Chondrocyte (in vitro differentiated cells): ENCODE data around the gene CCR7. TPM values are rescaled to one million over a fixed set of nuclear protein-coding genes. Genes with fewer than 3 reads are reported as not detected.

Experiments used
- DNase-seq: peaks from one replicate; pipeline ENCODE4 v3.0.0; 2021; ENCODE audit warnings: mixed read lengths, low spot score
- H3K27ac Mint-ChIP-seq: one replicate; pipeline ENCODE4 v1.8.0; 2021; ENCODE audit warnings: mild to moderate bottlenecking, moderate library complexity, mixed read lengths; ENCODE audit not compliant: unreplicated experiment
- H3K27me3 Mint-ChIP-seq: 2 replicates; pipeline ENCODE4 v1.8.0; 2021; ENCODE audit warnings: low read depth, mixed read lengths
- H3K36me3 Mint-ChIP-seq: 2 replicates; pipeline ENCODE4 v1.8.0; 2021; ENCODE audit warnings: low read depth, mixed read lengths
- H3K4me1 Mint-ChIP-seq: 2 replicates; pipeline ENCODE4 v1.8.0; 2021; ENCODE audit warnings: low read depth, mild to moderate bottlenecking, mixed read lengths
- H3K4me3 Mint-ChIP-seq: one replicate; pipeline ENCODE4 v1.8.0; 2021; ENCODE audit warnings: mild to moderate bottlenecking, moderate library complexity, mixed read lengths; ENCODE audit not compliant: unreplicated experiment
- H3K9me3 Mint-ChIP-seq: 2 replicates; pipeline ENCODE4 v1.8.0; 2021; ENCODE audit warnings: low read depth, mixed read lengths
- CTCF ChIP-seq: fragments of 200-600 bp; sonication (generic); IDR thresholded peaks from 2 replicates; pipeline ENCODE4 v1.5.0; 2021; ENCODE audit warnings: antibody characterized with exemption, mild to moderate bottlenecking, moderate library complexity
- total RNA-seq: library from RNA; stranded (reverse); gene quantifications from 3 replicates; pipeline ENCODE4 v1.2.1, GENCODE V29; 2021

Gene CCR7
- total RNA-seq, 1 donor from 2014 or later, result not detected

DNA sequence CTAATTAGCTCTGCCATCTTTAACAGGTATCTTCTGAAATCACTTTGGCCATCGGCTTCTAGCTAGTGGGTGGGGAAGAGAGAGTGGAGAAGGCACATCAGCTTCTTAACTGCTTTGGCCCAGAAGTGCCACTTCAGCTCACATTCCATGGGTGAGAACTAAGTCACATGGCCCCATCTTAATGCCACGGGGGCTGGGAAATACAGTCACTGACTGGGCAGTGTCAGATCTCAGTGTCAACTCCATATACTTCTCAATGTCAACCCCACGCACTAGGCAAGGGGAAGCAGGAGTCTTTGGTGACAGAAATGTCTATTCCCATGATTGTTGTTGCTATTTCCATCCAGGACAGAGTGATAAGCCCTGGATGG is 29.4 kb downstream of the CCR7 start:
- peak overlapping the region; percentile 93 for H3K27ac Mint-ChIP-seq
- H3K36me3 Mint-ChIP-seq, result no peaks in the 10 kb centered on the region
- no peaks in the 10 kb centered on the region for H3K27me3 Mint-ChIP-seq
- TF ChIP-seq CTCF, result no peak
- H3K4me3 Mint-ChIP-seq, result peak overlapping the region; percentile 13
- H3K9me3 Mint-ChIP-seq, result no peaks in the 10 kb centered on the region
- no peak for DNase-seq
- H3K4me1 Mint-ChIP-seq, result peaks cover 80% of the 10 kb centered on the region

DNA sequence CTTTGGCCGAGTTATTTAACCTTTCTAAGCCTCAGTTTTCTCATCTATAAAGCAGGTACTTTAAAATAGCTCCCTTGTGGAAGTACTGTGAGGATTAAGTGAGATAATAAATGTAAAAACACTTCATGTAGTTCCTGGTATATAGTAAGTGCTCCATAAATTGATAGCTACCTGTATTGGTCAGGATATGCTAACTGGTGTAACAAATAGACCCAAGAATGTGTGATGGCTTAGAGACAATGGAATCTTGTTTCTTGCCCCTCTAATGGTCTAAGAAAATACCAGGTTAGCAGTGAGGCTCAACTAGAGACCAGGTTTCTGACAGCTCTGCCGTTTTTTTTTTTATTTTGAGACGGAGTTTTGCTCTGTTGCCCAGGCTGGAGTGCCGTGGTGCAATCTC is 29.8 kb downstream of the CCR7 start:
- peak overlapping the region; percentile 93 for H3K27ac Mint-ChIP-seq
- no peaks in the 10 kb centered on the region for H3K27me3 Mint-ChIP-seq
- no peaks in the 10 kb centered on the region for H3K9me3 Mint-ChIP-seq
- DNase-seq, result no peak
- H3K36me3 Mint-ChIP-seq, result no peaks in the 10 kb centered on the region
- H3K4me1 Mint-ChIP-seq, result peaks cover 84% of the 10 kb centered on the region
- H3K4me3 Mint-ChIP-seq, result no peak overlapping the region
- TF ChIP-seq CTCF, result no peak

- Mint-ChIP-seq H3K4me3 (no peak overlapping the region), H3K4me1 (peaks cover 85% of the 10 kb centered on the region), H3K27ac (peak overlapping the region; percentile 85), H3K27me3 (no peaks in the 10 kb centered on the region), H3K36me3 (no peaks in the 10 kb centered on the region), H3K9me3 (no peaks in the 10 kb centered on the region)
- no peak for TF ChIP-seq CTCF
- DNase-seq, result peak; percentile 48
These were observed 30.7 kb downstream of the CCR7 start for GRCh38 chr17:40534371-40535189.

DNA sequence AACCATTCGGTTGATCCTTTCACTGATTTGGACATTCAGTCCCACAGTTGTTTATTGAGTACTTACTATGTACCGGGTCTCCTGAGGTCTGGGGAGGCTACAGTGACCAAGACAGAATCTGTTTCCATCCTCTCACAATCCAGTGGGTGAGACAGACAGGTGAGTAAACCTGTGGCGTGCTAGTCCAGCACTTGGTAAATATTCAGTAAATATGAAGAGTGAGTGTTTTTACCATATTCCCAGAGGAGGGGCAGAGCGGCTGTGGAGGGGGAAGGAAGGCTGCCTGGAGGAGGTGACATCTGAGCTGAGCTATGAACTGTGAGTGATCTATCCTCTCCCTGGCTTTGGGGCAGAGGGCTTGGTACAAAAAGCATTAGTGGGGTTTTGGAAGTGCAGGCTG is 31.4 kb downstream of the CCR7 start:
- Mint-ChIP-seq H3K4me1 (peaks cover 80% of the 10 kb centered on the region), H3K4me3 (no peak overlapping the region)

More for the DNA sequence above, 31.4 kb downstream of the CCR7 start:
- no peaks in the 10 kb centered on the region for H3K9me3 Mint-ChIP-seq
- H3K27ac Mint-ChIP-seq, result peak overlapping the region; percentile 85
- H3K36me3 Mint-ChIP-seq, result no peaks in the 10 kb centered on the region
- TF ChIP-seq CTCF, result no peak
- no peaks in the 10 kb centered on the region for H3K27me3 Mint-ChIP-seq
- DNase-seq, result peak; percentile 17
